ENCODE results near the gene RBFOX2.

GRCh38 chr22:35963237-35963810 lies 65.3 kb downstream of the RBFOX2 start:
- TF ChIP-seq RFX5 (IDR thresholded peaks at IDR 0.05) (no peak), CTCF (IDR thresholded peaks at IDR 0.05) (no peak), KDM1A (IDR thresholded peaks at IDR 0.05; ENCODE audit: low read depth) (no peak)
